HG03097 (cell line): Measurements from ENCODE around the gene CRYBG3.

Experiments
- ATAC-seq: cut with Tn5 transposase; IDR thresholded peaks from one replicate; pipeline ENCODE4 v1.9.1; 2021; ENCODE audit not compliant: unreplicated experiment, low FRiP score

The CRYBG3 gene

GRCh38 chr3:97939401-97939800, 117.6 kb downstream of the CRYBG3 start:
- no peak for ATAC-seq

- ATAC-seq: no peak
Measured at GRCh38 chr3:97940034-97940433, 118.2 kb downstream of the CRYBG3 start.

- ATAC-seq: no peak
Measured at GRCh38 chr3:97942801-97943546, 121.2 kb downstream of the CRYBG3 start.

- no peak for ATAC-seq
Measured at GRCh38 chr3:97948351-97949109, 126.7 kb downstream of the CRYBG3 start.

GRCh38 chr3:97949110-97949485, 127.3 kb downstream of the CRYBG3 start:
- ATAC-seq: no peak

- ATAC-seq: no peak
Measured at GRCh38 chr3:97949743-97950142, 127.9 kb downstream of the CRYBG3 start.

DNA sequence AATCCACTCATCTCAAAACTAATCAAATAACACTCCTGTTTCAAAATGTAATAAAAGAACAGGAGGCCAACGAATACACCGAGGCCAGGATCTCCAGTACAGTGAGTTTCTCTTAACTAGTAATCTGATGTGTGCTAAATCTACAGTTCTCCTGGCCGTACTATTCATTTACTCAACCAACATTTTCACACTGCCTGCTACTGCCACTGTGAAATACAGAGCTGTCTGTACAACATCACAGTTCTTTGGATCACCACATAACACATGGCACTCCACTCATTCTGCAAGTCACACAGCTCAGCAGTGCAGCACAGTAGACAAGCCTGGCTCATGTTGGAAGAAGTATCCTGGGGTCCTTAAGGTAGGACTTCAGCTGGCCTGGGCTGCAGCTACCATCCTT, 128.5 kb downstream of the CRYBG3 start:
- ATAC-seq: no peak

GRCh38 chr3:97952280-97952679, 130.5 kb downstream of the CRYBG3 start:
- no peak for ATAC-seq

DNA sequence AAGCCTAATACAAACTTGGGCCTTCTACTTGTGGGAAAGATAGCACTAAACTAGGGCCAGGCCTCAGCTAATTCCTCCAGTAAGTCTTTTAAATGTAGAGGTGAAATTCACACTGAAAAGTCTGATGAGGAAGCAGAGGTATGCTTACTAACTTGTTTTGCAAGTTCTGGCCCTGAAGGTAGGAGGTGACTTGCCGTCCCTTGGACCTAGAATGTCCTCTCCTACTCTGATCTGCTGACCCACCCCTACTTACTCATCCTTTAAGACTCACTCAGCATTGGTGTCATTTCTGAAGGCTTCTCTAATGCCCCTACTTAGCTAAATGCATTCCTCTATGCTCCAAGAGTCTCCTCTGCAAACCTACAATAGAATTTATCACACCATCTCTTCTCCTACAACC, 131.1 kb downstream of the CRYBG3 start:
- no peak for ATAC-seq

- ATAC-seq: no peak
Measured at GRCh38 chr3:97954228-97954827, 132.5 kb downstream of the CRYBG3 start.

DNA sequence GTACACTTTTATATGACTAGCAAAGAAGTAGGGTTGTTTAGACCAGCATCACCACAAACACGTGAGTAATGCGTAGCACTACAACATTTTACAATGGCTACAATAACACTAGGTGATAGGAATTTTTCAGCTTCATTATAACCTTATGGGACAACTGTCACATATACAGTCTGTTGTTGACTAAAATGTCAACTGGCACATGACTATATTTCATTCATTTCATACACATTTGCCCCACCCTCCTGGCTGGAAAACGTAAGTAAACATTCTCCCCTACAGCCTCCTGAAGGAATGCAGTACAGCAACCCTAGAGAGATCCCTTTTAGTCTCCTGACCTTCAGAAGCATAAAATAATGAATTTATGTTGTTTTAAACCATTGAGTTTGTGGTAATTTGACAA, 134.2 kb downstream of the CRYBG3 start:
- ATAC-seq: no peak

GRCh38 chr3:97957617-97958311, 136.0 kb downstream of the CRYBG3 start:
- no peak for ATAC-seq

DNA sequence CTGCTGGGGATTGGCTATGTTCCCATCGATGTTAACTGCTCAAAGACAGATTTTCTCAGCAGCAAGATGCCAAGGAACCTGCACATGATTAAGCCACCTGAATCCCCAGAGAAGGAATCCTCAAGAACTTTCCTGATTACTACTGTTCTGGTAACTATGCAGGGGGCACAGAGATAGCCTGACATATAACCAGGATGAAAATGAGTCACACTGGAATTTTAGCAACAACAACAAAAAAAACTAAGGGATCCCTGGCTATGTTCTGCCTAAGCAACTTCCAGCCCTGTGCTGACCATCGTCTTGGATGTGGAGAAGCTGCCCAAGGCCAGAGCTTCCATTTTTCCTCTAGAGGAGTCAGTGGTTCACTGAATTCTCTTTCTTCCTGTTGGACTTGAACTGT, 136.6 kb downstream of the CRYBG3 start:
- no peak for ATAC-seq

- no peak for ATAC-seq
Measured at GRCh38 chr3:97958796-97959195, 137.0 kb downstream of the CRYBG3 start.

DNA sequence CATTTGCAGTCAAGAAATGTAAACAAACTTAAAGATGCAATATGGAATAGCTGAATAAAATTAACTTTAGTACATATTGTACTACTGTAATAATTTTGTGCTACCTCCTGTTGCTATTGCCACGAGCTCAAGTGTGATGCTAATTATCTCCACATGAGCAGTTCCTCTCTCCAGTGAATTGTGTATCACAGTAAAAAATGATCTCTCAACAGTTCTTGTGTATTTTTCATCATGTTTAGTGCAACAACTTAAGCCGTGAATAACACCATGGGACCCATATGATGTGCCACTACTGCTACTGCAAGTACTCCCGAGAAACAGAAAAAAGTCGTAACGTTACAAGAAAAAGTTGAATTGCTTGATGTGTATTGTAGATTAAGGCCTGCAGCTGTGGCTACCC, 138.1 kb downstream of the CRYBG3 start:
- no peak for ATAC-seq

DNA sequence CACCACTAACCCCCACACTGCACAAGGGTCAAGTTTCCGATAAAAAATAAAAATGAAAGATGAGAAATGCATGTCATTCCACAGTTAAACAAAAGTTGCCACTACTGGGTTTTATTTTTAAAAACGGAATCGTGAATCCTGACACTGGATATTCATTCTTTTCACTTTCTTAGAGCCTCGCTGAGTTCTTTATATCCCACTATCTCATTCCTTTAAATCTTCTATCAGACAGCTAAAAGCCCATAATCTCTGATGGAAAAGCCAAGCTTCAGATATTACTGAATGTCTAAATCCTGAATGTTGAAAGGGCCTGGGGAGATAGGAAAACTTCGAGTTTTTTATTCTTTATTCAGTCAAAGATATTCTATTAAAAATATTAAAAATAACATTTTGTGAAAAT, 138.7 kb downstream of the CRYBG3 start:
- ATAC-seq: no peak

DNA sequence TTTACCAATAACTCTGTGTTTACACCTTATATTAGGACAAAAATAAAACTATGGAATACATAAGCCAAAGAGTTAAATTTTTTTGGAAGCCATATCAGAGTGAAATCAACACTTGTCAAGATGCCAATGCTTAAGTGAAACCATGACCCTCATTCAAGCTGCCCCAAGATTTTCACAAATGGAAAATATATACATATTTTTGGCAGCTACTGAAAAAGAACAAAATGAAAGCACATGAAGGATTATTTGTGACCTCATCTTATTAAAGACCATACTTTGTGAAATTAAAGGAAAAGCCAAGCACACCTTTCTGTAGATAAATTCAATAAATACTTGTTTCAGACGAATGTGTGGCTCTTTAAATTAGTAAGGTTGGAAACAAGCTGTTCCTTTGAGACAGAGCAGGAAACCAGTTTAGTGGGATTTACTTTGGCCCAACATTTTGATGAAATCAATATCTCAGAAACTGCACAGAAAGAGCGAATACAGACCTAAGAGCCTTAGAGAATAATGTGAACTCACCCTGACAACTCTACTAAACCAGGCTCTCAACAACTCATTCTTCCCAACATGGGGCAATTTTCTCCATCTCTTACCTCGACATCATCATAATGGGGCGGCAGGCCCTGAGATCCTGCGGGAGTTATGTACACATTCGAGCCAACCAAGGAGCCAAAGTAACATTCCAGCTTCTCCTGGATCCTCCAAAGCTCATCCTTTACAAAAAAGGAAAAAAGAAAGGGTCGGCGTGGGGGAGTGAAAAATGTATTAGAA, 139.4 kb downstream of the CRYBG3 start:
- no peak for ATAC-seq

DNA sequence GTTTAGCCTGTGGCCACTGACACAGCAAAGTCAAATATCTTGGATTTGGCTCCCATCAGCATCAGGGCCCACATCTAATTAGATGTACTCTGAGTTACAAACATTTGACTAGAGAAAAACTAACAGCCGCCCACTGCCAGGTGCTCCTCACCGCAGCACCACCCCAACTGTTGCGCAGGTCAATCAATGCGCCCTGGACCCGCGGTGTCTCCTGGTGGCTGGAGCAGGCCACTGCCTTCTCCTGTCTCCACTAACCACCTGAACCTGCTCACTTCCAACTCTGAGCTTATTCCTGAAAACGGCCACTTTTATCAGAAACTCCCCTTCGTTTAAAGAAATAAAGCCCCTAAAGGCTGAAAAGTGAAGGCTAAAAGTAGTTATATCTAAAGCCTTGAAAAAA, 146.2 kb downstream of the CRYBG3 start:
- ATAC-seq: no peak

- ATAC-seq: no peak
Measured at GRCh38 chr3:97968376-97968775, 146.6 kb downstream of the CRYBG3 start.

DNA sequence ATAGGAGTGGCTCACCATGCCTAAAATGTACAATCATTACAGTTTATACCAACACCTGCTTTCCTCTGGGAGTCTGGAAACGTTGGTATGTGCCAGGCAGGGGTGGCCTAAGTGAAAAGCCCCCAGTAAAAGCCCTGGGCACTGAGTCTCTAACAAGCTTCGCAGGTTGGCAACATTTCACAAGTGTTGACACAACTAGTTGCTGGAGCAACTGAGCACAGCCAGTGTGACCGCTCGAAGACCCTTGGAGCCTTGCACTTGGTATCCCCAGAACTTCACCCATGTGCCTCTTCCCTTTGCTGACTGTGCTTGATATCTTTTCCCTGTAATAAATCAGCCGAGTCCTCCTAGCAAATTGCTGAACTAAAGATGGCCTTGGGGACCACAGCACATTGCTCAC, 147.7 kb downstream of the CRYBG3 start:
- no peak for ATAC-seq
